ENCODE results near the gene PPP1R37. TPM values are rescaled to one million over a fixed set of nuclear protein-coding genes. Genes with fewer than 3 reads are reported as not detected.

The PPP1R37 gene
- total and polyA plus RNA-seq, 2 of the 8 experiments (the other 6 are each of a cell fraction or from before 2014, with no cell fraction given), result 14.6 to 25.7 TPM

GRCh38 chr19:45100201-45100600, 7.2 kb downstream of the PPP1R37 start:
- Histone ChIP-seq H2BK15ac (ENCODE audit: low read length) (no peak overlapping the region), H3K36me3 (ENCODE audit: control insufficient read depth in 2 of 4, insufficient read depth in 4 of 4, low read length in 3 of 4) (no peaks in the 10 kb centered on the region; a peak in 2 of 8 replicates), H3K56ac (replicated peaks; ENCODE audit: insufficient read length, low read depth, low read length) (no peak overlapping the region), H4K5ac (ENCODE audit: insufficient read length, low read depth, low read length) (no peak overlapping the region), H3K4me2 (ENCODE audit: insufficient read depth in 1 of 2, low read depth in 2 of 2, low read length in 2 of 2) (no peak overlapping the region; a peak in 1 of 4 replicates), H2BK12ac (ENCODE audit: low read depth, low read length) (no peak overlapping the region), H3K79me2 (ENCODE audit: control insufficient read depth in 1 of 2, insufficient read depth in 2 of 2, low read length in 2 of 2) (peaks cover 23 to 100% of the 10 kb centered on the region in 2 experiments; a peak in 3 of 4 replicates), H3K27ac (ENCODE audit: low read depth, low read length) (no peak overlapping the region), H2AK5ac (ENCODE audit: low read depth, low read length) (no peak overlapping the region), H3K9me3 (ENCODE audit: insufficient read depth in 2 of 2, low read depth in 1 of 2, low read length in 1 of 2) (no peaks in the 10 kb centered on the region), H2AFZ (ENCODE audit: low read length) (no peak overlapping the region), H4K20me1 (replicated peaks in 1 of 2; ENCODE audit: control insufficient read depth in 1 of 2, insufficient read depth in 2 of 2, low read length in 2 of 2) (peaks cover 79 to 84% of the 10 kb centered on the region in 2 experiments), H3K27me3 (replicated peaks in 1 of 4; ENCODE audit: control insufficient read depth in 3 of 4, extremely low read depth in 1 of 4, insufficient read depth in 3 of 4, low read length in 3 of 4) (no peaks in the 10 kb centered on the region), H3K4ac (replicated peaks; ENCODE audit: insufficient read length, low read depth, low read length) (no peak overlapping the region), H2BK20ac (ENCODE audit: low read length) (no peak overlapping the region), H3K14ac (ENCODE audit: insufficient read length) (no peak overlapping the region), H3K79me1 (ENCODE audit: low read depth, low read length) (peaks cover 72% of the 10 kb centered on the region), H4K8ac (ENCODE audit: extremely low read depth, insufficient read depth, low read length) (no peak overlapping the region), H2BK5ac (ENCODE audit: low read depth, low read length) (no peak overlapping the region), H4K91ac (replicated peaks; ENCODE audit: insufficient read length, low read length) (no peak overlapping the region), H3K4me3 (ENCODE audit: extremely low read depth in 1 of 4, insufficient read depth in 2 of 4, low read depth in 3 of 4, low read length in 4 of 4) (no peak overlapping the region), H2BK120ac (replicated peaks; ENCODE audit: low read depth, low read length) (no peak overlapping the region), H3K23me2 (ENCODE audit: low read depth, low read length) (no peaks in the 10 kb centered on the region), H3K18ac (ENCODE audit: extremely low read depth, low read length) (no peak overlapping the region), H3K9ac (replicated peaks in 1 of 4; ENCODE audit: extremely low read depth in 1 of 4, low read depth in 3 of 4, low read length in 3 of 4) (no peak overlapping the region), H3K4me1 (replicated peaks in 1 of 4; ENCODE audit: control insufficient read depth in 3 of 4, insufficient read depth in 4 of 4, low read length in 3 of 4) (peaks cover 0 to 36% (median 18%) of the 10 kb centered on the region in 4 experiments; a peak in 6 of 7 replicates), H3K23ac (ENCODE audit: insufficient read length) (no peak overlapping the region)
- ChIA-PET POLR2A (ENCODE audit: partially characterized antibody) (interaction anchor here (1.2 to 8.4 kb wide), 6 partner anchors 8 to 30 kb away, joined by 3 to 70 read pairs (median 6); partner anchors contain the start of gene PPP1R37), CTCF (ENCODE audit: partially characterized antibody) (interaction anchor here (1.1 to 8.3 kb wide), 2 partner anchors 11 to 24 kb away, joined by 3 to 57 read pairs; no protein-coding TSS in a partner anchor)
- no peak for FAIRE-seq
- no peak for DNase-seq (ENCODE audit: low read depth in 1 of 2, low spot score in 2 of 2)
- 78% methylated on average over 3 of the region's 3 CpGs; no CpG with 5 or more reads in 1 of the 2 experiments for WGBS, 2 experiments (ENCODE audit: extremely low coverage in 1 of 2, insufficient coverage in 1 of 2, insufficient read length in 1 of 2, insufficient replicate concordance in 2 of 2, low coverage in 1 of 2, low lambda C conversion rate in 2 of 2, missing lambda C conversion rate in 1 of 2)
- TF ChIP-seq BACH1 (IDR thresholded peaks at IDR 0.05; ENCODE audit: low read length) (no peak), NRF1 (IDR thresholded peaks at IDR 0.05; ENCODE audit: low read depth, low read length) (no peak)
